Measurements from ENCODE around the gene NAV1.

- TF ChIP-seq CTCF (IDR thresholded peaks at IDR 0.05): no peak
- TF ChIP-seq POLR2A (IDR thresholded peaks at IDR 0.05): no peak
Observed at GRCh38 chr1:201553496-201554189, 14.7 kb downstream of the NAV1 start.

Data from heart left ventricle (tissue), 13 donors.